Measurements from ENCODE around the gene FBXW11.

FBXW11 gene

DNA sequence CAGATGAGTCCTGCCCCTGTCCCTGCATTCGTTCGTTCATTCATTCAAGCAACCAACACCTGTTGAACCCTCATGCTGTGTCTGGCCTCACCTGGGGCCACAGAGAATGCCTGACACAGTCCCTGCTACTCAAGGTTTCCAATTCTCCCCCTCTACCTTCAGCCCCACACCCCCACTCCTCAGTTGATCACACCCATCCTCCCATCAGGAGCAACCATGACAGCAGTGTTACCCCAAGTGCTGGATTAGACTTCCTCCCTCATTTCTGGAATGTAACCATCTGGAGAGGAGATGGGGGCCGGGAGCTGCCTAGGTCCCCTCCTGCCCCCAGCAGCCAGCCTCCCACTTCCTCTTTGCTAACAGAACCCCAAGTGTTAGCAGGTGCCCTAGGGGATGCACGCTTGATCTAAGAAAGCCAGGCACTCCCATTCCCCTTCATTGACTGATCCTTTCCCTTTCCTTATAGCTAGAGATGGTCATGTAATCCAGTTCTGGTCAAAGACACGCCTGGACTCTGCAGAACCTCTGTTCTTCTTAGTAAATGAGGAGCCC is 163.6 kb downstream of the FBXW11 start:
- H3K4me2 ChIP-seq: no peak overlapping the region
- H3K27ac ChIP-seq: no peak overlapping the region
- H3K4me1 ChIP-seq (ENCODE audit: low read depth, poor library complexity, severe bottlenecking): no peaks in the 10 kb centered on the region
- no peaks in the 10 kb centered on the region for H3K36me3 ChIP-seq (ENCODE audit: insufficient read depth)
- TF ChIP-seq, protein P1, sequence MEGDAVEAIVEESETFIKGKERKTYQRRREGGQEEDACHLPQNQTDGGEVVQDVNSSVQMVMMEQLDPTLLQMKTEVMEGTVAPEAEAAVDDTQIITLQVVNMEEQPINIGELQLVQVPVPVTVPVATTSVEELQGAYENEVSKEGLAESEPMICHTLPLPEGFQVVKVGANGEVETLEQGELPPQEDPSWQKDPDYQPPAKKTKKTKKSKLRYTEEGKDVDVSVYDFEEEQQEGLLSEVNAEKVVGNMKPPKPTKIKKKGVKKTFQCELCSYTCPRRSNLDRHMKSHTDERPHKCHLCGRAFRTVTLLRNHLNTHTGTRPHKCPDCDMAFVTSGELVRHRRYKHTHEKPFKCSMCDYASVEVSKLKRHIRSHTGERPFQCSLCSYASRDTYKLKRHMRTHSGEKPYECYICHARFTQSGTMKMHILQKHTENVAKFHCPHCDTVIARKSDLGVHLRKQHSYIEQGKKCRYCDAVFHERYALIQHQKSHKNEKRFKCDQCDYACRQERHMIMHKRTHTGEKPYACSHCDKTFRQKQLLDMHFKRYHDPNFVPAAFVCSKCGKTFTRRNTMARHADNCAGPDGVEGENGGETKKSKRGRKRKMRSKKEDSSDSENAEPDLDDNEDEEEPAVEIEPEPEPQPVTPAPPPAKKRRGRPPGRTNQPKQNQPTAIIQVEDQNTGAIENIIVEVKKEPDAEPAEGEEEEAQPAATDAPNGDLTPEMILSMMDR (conservative IDR thresholded peaks at IDR 0.05; ENCODE audit: low read depth, low read length): no peak
- H2AFZ ChIP-seq (ENCODE audit: low read depth): no peak overlapping the region
- H3K4me3 ChIP-seq (IDR thresholded peaks at IDR 0.05; ENCODE audit: insufficient read depth, low read depth, low read length): no peak overlapping the region
- no peaks in the 10 kb centered on the region for H3K27me3 ChIP-seq (ENCODE audit: insufficient read depth, low read depth)
- H4K20me1 ChIP-seq (ENCODE audit: insufficient read depth): no peaks in the 10 kb centered on the region
- H3K9ac ChIP-seq: no peak overlapping the region
- H3K79me2 ChIP-seq (ENCODE audit: insufficient read depth, low read depth): no peaks in the 10 kb centered on the region

DNA sequence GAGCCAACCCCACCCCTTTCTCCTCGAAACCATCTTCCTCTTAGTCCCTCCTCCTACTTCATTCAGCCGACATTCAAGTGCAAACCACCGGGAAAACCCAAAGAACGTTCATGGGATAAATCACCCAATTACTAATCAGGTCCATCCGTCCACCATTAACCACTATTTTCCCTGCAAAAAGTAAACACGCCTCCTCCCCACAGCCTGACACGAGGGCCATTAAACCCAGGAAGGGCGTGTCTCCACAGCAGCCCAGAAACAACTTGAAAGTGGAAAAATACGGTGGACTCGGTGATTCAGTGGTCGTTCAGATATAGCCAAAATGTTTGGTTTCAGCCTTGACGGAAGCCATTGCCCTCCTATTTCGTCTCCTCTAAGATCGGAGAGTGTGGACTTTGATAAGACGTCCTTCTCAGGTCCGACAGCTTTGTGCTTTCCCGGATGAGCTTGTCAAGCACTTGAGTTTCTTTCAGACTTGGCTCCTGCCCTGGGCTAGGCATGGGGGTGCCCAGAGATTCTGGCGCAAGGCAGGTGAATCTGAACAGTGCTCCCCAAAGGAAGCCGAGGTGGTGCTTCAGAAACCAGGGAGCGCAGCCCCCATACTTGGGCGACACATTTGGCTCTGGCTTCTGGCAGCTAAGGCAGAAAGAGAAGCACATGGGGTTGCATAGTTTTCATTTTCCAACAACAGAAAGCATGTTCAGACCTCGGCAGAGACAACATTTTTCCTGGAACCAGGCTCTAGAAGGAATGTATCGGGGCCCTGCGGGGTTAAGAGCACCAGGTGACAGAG is 164.3 kb downstream of the FBXW11 start:
- H3K27ac ChIP-seq: no peak overlapping the region
- TF ChIP-seq, protein P1 (conservative IDR thresholded peaks at IDR 0.05; ENCODE audit: low read depth, low read length): no peak
- no peak overlapping the region for H3K9ac ChIP-seq

DNA sequence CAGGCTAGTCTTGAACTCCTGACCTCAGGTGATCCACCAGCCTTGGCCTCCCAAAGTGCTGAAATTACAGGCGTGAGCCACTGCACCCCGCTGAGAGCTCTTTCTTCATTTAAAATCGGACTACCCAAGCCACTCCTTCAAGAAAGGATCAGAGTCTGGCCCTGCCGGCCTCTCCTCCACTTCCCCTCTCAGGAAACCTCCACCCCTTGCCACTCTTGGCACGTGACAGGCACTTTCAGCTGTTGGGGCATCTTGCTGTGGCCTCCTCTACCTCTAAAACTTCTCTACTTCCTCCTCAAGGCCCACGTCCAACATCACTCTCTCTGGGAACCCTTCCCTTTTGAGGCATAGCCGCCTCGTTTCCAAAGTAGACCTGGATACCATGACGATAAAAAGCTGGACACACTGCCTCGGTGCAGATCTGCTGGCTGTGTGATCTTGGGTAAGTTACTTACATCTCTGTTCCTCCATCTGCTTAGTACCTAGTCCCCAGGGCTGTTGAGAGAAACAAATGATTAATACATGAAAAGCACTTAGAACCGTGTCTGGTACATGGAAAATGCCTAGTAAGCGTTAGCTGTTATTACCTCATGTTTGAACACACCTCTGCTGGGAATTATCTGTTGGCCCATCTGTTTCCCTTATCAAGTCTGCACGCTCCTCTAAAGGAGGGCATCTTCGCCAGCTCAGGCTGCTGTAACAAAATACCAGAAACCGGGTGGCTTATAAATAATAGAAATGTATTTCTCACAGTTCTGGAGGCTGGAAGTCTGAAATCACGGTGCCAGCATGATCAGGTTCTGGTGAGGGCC is 165.5 kb downstream of the FBXW11 start:
- Histone ChIP-seq H3K27me3 (ENCODE audit: insufficient read depth, low read depth) (no peaks in the 10 kb centered on the region), H3K4me3 (IDR thresholded peaks at IDR 0.05; ENCODE audit: insufficient read depth, low read depth, low read length) (no peak overlapping the region), H3K4me2 (no peak overlapping the region), H3K4me1 (ENCODE audit: low read depth, poor library complexity, severe bottlenecking) (no peaks in the 10 kb centered on the region), H3K9ac (no peak overlapping the region), H4K20me1 (ENCODE audit: insufficient read depth) (no peaks in the 10 kb centered on the region), H3K27ac (no peak overlapping the region), H2AFZ (ENCODE audit: low read depth) (no peak overlapping the region), H3K79me2 (ENCODE audit: insufficient read depth, low read depth) (no peaks in the 10 kb centered on the region), H3K36me3 (ENCODE audit: insufficient read depth) (no peaks in the 10 kb centered on the region)
- TF ChIP-seq, protein P1 (conservative IDR thresholded peaks at IDR 0.05; ENCODE audit: low read depth, low read length): no peak

More for the DNA sequence above, 164.3 kb downstream of the FBXW11 start:
- Histone ChIP-seq H3K36me3 (ENCODE audit: insufficient read depth) (no peaks in the 10 kb centered on the region), H3K27me3 (ENCODE audit: insufficient read depth, low read depth) (no peaks in the 10 kb centered on the region), H2AFZ (ENCODE audit: low read depth) (no peak overlapping the region), H4K20me1 (ENCODE audit: insufficient read depth) (no peaks in the 10 kb centered on the region), H3K4me1 (ENCODE audit: low read depth, poor library complexity, severe bottlenecking) (no peaks in the 10 kb centered on the region), H3K4me2 (no peak overlapping the region), H3K79me2 (ENCODE audit: insufficient read depth, low read depth) (no peaks in the 10 kb centered on the region), H3K4me3 (IDR thresholded peaks at IDR 0.05; ENCODE audit: insufficient read depth, low read depth, low read length) (no peak overlapping the region)

DNA sequence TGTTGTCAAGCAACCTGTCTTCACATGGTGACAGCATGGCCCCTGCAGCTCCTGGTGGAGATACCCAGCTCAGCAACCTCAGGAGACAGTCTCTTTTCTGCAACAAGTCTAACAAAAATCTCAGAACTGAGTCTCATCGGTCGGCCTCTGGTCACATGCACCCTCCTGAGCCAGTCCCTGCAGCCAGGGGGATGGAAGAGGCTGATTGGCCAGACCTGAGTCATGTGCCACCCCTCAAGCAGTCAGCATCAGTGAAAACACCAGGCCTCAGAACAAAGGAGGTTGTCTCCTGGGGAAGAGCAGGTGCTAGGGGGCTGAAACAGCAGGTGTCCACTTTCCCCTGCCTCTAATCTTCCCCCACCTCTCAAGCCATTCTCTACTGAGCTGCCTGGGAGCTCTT is 166.4 kb downstream of the FBXW11 start:
- Histone ChIP-seq H3K4me2 (no peak overlapping the region), H3K4me3 (IDR thresholded peaks at IDR 0.05; ENCODE audit: insufficient read depth, low read depth, low read length) (no peak overlapping the region), H3K9ac (no peak overlapping the region), H3K79me2 (ENCODE audit: insufficient read depth, low read depth) (no peaks in the 10 kb centered on the region), H3K27me3 (ENCODE audit: insufficient read depth, low read depth) (no peaks in the 10 kb centered on the region), H3K36me3 (ENCODE audit: insufficient read depth) (no peaks in the 10 kb centered on the region), H4K20me1 (ENCODE audit: insufficient read depth) (no peaks in the 10 kb centered on the region), H3K27ac (no peak overlapping the region), H2AFZ (ENCODE audit: low read depth) (no peak overlapping the region), H3K4me1 (ENCODE audit: low read depth, poor library complexity, severe bottlenecking) (no peaks in the 10 kb centered on the region)
- TF ChIP-seq, protein P1 (conservative IDR thresholded peaks at IDR 0.05; ENCODE audit: low read depth, low read length): no peak

Measured in KMS-11 (cell line).